A204.1 (cell line): Measurements from ENCODE around the gene FGFR2.
"Not testable (repeated sequence)": the region's sequence is repeated elsewhere in the genome, so short reads cannot be mapped to it uniquely, and the experiment has no call there.

Source experiments
- FAIRE-seq: peaks from 2 replicates; lab custom pipeline; 2012; peaks lifted over from hg19 to GRCh38; lab: Jason Lieb, UNC

The FGFR2 gene

GRCh38 chr10:121583857-121584256, 14.4 kb downstream of the FGFR2 start:
- FAIRE-seq, result no peak

DNA sequence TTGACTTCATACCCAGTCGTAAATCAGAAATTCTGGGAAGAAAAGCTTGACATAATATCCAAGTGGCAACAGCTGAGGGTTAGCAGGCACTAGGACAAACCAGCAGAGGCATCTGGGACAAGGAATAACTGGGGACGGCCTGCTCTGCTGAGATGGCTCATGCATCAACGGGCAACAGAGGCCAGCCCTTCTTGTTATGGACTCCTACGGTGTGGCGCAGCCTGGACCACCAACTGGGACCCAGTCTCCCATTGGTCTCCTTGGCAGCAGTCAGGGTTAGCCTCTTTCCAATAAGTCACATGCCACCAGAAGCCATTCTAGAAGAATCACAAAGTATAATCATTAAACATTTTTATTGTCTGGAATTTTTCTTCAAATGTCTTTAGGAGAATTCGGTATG, 15.0 kb downstream of the FGFR2 start:
- no peak for FAIRE-seq

DNA sequence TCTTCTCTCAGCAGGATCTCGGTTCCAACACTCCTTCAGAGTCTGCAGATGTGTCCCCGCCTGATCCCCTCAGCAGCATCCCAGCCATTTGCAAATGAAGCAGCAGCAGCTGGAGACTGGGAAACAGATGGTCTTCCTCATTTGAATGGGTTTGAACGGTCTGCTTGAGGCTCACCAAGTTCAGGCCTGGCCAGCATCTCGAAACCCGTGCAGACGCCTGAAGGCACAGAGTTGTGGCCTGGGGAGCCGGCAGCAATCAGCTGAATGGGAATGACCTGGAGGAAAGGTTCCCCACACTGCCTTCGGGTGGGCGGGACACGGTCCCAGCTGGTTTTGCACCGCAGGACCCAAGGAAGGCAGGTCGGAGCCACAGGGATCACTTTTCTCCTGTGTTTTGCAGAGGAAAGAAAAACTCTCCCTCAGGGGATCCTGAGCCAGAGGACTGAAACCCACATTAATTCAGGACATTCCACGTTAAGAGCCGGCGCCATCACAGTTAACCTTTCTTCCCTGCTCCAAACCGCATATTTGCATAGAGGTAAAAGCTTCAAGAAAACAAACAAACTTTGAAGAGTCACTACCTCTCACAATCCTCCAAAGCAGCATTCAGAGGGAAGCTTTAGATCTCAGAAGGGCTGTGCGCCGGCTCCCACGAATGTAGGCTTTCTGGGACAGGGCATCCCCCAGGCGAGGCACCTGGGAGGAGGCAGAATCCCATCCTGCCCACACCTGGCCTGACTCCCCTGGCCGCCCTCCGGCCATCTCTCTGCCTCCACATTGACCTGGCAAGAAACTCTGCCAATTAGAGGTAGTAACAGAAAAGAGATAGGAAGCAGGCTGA, 17.7 kb downstream of the FGFR2 start:
- no peak for FAIRE-seq

DNA sequence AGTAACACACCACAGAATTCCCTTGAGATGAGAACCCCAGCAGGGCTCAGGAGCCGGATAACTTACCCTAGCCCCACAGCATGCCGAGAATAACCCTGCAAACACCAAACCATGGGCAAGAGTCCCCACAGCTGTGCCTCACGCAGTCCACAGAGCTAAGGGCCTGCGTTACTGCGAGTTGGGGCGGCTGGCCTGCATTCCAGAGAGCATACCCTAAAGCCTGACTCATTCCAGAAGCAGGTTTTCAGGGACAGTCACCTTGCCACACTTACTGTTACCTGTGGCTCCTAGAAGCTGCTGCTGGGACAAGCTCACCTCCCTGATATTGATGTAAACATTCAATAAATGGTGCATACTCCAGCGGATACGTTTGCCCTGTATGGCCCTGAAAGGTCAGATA, 18.6 kb downstream of the FGFR2 start:
- no peak for FAIRE-seq

- FAIRE-seq, result no peak
Observed at GRCh38 chr10:121578965-121579364, 19.3 kb downstream of the FGFR2 start.

DNA sequence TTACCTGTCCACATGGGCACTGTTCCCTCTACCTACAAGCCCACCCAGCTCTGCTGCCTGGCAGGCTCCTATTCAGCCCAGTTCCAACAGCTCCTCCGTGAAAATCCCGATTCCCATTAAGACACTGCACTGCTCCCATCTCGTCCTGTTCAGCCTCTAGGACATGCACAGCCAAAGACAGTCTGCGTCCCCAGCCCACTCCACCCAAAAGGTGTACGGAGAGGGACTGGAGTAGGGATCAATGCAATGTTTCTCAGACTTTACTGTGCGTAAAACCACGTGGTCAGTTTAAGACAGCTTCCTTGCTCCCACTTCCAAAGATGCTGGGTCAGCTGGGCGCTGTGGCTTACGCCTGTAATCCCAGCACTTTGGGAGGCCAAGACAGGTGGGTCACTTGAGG, 19.9 kb downstream of the FGFR2 start:
- FAIRE-seq, result no peak

GRCh38 chr10:121577568-121577967, 20.7 kb downstream of the FGFR2 start:
- no peak for FAIRE-seq

DNA sequence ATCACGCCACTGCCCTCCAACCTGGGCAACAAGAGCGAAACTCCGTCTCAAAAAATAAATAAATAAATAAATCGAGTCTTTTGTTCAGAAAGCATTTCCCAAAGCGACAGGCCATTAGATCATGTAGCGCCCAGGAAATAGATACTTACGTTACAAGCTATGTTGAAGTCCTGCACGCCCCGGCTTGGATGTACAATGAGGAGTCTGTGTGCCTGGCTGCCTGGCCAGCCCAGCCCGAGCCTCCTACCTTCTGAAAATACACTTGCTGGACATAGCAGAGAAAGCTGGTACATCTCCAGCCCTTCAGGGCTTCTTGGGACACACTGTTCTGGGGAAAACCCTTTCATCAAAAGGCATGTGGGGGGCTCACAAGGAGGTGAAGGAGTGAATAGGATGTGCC, 22.1 kb downstream of the FGFR2 start:
- FAIRE-seq, result no peak

GRCh38 chr10:121574519-121575166, 23.6 kb downstream of the FGFR2 start:
- no peak for FAIRE-seq

DNA sequence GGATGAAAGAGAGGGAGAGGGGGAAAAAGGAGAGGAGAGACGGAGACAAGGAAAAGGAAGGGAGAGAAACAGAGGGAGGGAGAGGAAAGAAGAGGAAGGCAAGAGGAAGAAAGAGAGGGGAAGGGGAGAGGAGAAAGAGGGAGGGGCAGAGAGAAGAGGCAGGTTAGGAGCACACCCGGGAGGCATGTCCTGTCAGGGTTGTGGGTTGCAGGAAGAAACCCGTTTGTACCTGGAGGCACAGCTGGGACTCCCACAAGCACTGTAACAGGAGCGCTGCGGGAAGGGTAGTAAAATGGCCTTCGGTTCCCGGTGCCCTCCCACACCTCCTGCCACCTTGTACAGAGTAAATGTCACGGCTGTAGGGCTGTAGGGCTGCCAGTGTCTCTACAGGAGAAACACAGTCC, 24.7 kb downstream of the FGFR2 start:
- no peak for FAIRE-seq

DNA sequence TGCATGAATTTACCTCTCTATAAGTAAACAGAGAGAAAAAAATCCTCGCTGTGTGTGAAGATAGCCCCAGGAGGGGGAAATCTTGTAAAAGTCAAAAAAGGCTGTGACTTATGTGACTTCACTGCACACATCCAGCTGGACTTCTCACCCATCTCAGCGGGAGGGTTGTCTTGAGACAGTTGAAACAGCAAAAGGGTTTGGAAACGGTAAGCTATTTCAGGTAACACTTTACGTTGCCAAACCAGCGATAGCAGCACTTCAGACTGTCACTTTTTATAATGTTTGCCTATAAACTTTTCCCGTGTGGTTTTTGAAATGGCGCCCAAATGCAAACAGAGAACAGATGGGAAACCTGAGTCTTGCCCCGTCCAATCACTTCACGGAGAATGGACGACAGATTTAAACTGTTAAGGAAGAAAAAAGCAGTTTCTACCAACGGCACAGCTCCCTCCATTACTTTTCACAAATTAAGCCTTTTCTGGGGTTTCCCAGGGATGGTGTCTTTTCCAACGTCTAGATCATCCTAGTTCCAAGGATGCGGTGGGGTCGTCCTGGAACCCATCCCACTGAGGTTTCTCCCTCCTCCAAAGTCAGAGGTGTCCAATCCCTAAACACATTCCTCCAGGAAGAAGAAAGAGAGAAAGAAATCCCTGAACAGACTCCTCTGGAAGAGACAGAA, 25.2 kb downstream of the FGFR2 start:
- no peak for FAIRE-seq

- FAIRE-seq, result no peak
Observed at GRCh38 chr10:121570315-121570714, 27.9 kb downstream of the FGFR2 start.

GRCh38 chr10:121568275-121568674, 30.0 kb downstream of the FGFR2 start:
- FAIRE-seq, result no peak

GRCh38 chr10:121567569-121567968, 30.7 kb downstream of the FGFR2 start:
- no peak for FAIRE-seq

GRCh38 chr10:121566755-121567154, 31.5 kb downstream of the FGFR2 start:
- no peak for FAIRE-seq

DNA sequence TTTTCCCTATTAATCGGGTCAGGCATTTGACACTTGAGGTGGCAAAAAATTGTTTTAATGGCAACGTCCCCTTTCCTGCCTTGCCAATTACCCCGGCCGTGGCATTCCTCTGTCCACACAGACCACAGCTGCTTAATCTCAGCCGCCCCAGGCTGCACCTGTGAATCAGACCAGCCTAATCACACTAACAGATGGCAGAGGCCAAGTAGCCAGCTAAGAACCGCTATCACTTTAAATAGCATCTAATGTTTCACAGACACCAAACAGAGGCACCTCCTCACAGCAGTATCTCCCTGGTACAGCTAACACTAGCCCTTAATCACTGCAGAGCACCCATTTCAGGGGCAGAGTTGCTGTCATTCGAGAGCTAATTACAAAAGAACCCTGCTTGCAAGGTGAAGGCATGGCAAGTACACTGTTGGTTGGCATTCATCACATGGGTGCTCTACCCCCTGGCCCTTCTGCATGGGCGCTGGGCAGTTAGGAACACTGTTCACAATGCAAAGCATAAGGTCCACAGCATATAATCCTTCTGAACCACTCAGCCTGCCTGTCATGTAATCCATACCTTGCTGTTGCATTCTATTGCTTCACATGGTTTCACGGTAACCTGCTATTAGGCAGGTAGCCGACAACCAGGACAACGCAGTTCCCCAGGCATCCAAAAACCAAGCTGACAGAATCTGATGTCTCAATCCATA, 38.8 kb downstream of the FGFR2 start:
- FAIRE-seq, result no peak

GRCh38 chr10:121558238-121558637, 40.0 kb downstream of the FGFR2 start:
- FAIRE-seq, result no peak

GRCh38 chr10:121556918-121557573, 41.2 kb downstream of the FGFR2 start:
- FAIRE-seq, result no peak

GRCh38 chr10:121556455-121556854, 41.8 kb downstream of the FGFR2 start:
- no peak for FAIRE-seq

GRCh38 chr10:121554916-121555315, 43.3 kb downstream of the FGFR2 start:
- FAIRE-seq, result not testable (repeated sequence)

- no peak for FAIRE-seq
Observed at GRCh38 chr10:121553511-121554264, 44.6 kb downstream of the FGFR2 start.
